NCI-H345 treated with DMSO at 0.1 percent for 48 hours (cell line): ENCODE results near the gene FHOD3.
"Not testable (repeated sequence)": the region's sequence is repeated elsewhere in the genome, so short reads cannot be mapped to it uniquely, and the experiment has no call there.

Experiments used
- DNase-seq: peaks from one replicate; lab custom pipeline; 2025; ENCODE audit not compliant: unreplicated experiment; lab: John Stamatoyannopoulos, UW

The FHOD3 gene

GRCh38 chr18:36535202-36535935, 237.9 kb downstream of the FHOD3 start:
- DNase-seq: no peak

DNA sequence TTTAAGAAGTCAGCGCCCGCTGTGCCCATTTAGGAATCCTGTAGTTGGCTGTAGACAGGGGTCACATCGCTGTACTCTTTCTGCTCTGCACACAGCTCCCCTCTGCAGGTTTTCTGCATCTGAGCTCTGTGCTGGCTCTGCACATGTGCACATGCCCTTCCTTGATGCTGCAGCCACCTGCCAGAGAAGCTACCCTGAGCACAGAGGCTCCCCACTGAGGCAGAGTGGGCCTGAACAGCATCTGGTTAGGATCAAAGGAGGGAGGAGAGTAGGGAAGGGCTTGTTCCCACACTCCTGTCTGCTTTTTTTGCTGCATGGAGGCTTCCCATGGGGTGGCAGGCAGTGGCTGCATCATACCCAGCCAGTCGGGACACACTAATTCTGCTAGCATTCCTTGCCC, 238.9 kb downstream of the FHOD3 start:
- peak; percentile 59 for DNase-seq

- no peak for DNase-seq
Observed at GRCh38 chr18:36537289-36537688, 239.8 kb downstream of the FHOD3 start.

DNA sequence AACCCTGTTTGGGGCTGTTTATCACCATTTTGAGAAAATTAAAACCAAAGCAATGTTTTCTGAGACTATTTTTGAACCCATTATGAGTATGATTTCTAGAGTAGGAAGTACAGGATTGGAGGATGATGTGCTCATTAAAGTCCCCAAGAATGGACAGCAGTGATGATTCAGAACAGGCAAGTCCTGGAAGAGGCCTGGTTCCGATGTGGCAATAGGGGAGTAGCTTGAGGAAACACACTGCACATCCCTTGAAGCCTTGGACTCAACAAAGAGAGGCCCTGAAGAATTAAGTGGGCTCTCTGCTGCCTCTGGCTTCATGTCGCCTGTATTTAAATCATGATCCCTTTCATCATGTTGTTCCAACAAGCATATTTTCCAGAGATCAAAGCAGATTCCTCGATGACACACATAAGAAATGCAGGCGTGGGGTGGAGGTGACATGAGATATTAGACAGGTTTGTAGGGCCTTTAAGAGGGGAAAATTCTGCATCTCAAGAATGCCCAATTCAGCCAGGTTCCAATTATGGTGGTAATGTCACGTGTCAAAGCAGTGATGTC, 242.2 kb downstream of the FHOD3 start:
- no peak for DNase-seq

GRCh38 chr18:36543030-36543429, 245.5 kb downstream of the FHOD3 start:
- DNase-seq: no peak

DNA sequence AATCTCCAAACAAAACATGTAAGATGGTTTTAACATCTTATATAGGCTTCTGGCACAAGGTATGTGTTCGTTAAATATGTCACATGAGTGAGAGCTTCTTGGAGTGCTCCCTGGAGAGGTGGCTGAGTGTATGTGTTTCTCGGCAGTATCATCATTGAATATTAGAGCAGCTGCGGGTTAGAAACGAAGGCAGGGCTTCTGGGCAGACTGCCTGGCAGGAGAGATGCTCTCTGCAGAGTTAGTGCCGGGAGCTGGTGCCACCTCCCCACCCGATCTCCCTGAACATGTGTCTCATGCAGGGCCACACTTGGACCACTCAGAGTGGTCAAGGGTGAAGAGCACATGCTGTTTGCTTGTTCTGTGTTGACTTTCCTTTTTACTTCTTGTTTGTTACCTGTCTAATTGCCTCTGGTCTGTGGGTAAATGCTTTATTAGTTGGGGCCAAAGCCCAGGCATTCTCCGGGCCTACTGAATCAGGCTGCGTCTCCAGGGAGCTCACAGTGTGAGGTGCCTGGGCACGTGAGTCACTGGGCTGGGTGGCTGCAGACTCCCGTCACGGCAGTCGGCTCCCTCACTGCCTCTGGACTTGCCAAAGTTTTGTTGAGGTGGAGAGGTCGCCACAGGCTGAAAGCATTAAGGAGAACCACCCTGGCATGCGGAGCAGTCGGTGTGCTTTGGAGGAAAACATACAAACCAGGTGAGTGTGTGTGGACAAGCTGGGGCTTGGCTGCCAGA, 246.6 kb downstream of the FHOD3 start:
- DNase-seq: peak; percentile 67

- no peak for DNase-seq
Observed at GRCh38 chr18:36545821-36546427, 248.4 kb downstream of the FHOD3 start.

DNA sequence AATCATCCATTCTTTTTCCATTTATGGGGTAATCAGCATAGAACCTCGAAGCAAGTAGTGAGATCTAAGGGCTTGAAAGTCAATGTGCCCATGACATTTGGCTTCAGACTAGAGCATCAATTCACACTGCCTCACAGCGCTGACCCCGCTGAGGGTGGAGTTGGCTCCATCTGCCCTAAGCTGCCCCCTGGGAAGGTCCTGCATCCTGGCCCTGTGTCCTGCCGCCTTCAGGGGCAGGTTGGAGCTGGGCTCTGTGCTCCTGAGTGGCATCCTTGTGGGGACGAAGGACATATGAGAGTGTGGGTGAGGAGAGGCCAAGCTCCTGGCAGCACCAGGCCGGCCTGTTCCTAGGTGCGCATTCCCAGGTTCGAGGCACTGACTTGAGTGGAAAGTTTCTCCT, 249.4 kb downstream of the FHOD3 start:
- no peak for DNase-seq

GRCh38 chr18:36547544-36547943, 250.0 kb downstream of the FHOD3 start:
- DNase-seq: no peak

DNA sequence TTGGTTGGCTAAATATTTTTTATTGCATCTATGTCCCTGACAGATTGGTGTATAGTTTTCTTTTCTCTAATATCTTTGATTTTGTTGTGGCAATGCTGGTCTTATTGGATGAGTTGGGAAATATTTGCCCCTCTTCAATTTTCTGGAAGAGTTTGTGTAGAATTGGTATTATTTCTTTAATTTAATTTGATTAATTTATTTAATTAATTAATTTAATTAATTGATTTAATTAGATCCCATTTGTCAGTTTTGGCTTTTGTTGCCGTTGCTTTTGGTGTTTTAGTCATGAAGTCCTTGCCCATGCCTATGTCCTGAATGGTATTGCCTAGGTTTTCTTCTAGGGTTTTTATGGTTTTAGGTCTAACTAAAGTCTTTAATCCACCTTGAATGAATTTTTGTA, 253.8 kb downstream of the FHOD3 start:
- DNase-seq: not testable (repeated sequence)

DNA sequence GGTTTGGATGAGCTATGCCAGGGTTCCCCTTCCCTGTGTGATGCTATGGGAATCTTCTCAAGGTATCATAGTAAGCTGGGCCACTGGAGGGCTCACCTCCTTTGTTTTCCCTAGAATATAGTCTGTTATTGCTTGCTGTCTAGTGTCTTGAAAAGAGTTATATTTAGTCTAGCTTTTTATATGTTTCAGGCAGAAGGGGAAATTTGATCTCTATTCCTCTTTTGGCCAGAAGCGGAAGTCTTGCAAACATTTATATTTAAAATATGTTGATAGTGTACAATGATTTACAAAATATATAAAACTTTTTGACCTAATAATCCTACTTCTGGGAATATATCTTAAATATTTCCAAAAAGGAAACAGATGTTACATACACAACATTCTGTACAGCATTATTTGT, 260.7 kb downstream of the FHOD3 start:
- no peak for DNase-seq

GRCh38 chr18:36559149-36559857, 261.8 kb downstream of the FHOD3 start:
- no peak for DNase-seq

GRCh38 chr18:36560187-36560586, 262.7 kb downstream of the FHOD3 start:
- no peak for DNase-seq

- DNase-seq: no peak
Observed at GRCh38 chr18:36561046-36561445, 263.5 kb downstream of the FHOD3 start.

GRCh38 chr18:36564841-36565240, 267.3 kb downstream of the FHOD3 start:
- DNase-seq: no peak

DNA sequence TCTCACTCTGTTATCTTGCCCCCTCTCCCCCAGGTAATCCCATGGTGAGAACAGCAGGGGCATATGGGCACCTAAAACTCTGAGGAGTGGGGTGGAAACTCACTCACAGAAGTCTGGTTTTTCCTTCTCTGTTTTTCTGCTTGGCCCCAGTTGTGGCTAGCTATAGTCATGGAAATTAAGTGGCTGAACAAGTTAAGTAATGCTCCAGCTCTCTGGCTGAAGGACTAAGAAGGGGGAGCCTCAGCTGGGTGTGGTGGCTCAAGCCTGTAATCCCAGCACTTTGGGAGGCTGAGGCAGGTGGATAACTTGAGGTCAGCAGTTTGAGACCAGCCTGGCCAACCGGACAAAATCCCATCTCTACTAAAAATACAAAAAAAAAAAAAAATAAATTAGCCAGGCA, 270.3 kb downstream of the FHOD3 start:
- DNase-seq: no peak

- no peak for DNase-seq
Observed at GRCh38 chr18:36568487-36568886, 271.0 kb downstream of the FHOD3 start.

DNA sequence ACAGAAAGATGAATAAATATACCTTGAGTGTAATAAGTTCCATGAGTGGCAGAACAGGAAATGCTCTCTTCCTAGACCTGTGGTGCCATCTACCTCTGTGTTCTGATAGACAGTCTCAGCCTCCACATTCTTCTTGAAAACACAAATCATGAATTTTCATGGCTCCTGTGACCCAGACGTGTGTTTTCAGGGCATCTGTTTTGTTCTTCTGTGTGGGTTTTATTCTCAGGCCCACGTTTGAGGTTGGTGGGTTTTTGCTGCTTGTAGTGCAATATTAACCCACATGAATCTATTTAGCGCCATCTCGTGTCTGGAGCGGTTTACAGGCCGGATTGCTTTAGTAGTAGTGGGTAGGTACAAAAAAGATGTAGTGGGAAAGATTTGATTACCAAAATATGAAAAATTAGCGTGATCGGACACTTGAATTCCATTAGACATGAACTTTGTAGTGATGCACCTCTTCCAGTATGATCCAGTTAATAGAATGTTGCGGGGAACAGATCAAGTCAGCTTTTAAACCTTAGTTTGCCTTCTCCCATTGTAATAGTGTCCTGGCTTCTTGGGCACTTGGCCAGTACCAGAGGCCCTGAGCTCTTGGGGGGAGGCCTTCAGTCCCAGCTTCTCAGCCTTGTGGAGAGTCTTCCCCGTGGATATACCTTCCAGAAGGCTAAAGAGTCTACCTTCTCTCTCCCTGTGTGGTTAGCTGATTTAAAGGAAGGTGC, 274.8 kb downstream of the FHOD3 start:
- no peak for DNase-seq

DNA sequence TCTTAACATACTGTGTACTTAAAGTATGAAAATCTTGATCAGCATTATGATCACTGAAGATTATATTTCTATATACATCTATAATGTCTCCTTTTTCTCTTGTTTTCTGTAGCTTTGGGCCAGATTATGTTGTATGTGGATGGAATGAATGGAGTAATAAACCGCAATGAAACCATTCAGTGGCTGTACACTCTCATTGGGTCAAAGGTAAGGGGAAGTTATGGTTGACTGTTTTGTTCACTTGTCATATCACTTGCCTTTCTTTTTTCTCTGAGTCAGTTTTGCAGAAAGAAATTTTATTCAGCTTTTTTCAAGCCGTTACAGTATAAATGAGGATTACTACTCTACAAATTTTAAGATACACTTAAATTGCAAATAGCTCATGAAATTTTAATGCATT, 278.8 kb downstream of the FHOD3 start:
- no peak for DNase-seq

GRCh38 chr18:36578871-36579710, 281.6 kb downstream of the FHOD3 start:
- DNase-seq: no peak
